GM18502 (cell line): ENCODE results near the gene JTB.

ENCODE experiments used
- ATAC-seq: cut with Tn5 transposase; IDR thresholded peaks from one replicate; pipeline ENCODE4 v1.9.1; 2021; ENCODE audit warnings: mild to moderate bottlenecking; ENCODE audit not compliant: unreplicated experiment, poor library complexity

JTB gene

GRCh38 chr1:153936011-153936802 is 41.3 kb downstream of the JTB start:
- ATAC-seq: no peak

DNA sequence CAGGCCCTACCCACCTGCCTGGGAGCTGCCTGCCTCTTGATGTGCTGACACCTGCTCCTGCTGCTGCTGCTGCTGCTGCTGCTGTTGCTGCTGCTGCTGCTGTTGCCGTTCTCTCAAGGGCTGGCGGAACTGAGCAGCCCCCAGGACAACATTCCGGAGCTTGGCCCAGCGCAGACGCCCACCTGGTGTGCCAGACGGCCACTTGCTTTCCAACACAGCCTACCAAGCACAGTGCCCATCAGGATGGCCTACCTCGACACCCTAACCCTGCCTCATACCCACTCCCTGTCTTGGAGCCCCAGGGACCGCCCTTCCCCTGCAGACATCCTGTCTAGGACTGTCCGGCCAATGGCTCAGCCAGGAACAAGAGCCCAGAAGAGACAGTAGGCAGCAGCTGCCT is 42.7 kb downstream of the JTB start:
- ATAC-seq: no peak

DNA sequence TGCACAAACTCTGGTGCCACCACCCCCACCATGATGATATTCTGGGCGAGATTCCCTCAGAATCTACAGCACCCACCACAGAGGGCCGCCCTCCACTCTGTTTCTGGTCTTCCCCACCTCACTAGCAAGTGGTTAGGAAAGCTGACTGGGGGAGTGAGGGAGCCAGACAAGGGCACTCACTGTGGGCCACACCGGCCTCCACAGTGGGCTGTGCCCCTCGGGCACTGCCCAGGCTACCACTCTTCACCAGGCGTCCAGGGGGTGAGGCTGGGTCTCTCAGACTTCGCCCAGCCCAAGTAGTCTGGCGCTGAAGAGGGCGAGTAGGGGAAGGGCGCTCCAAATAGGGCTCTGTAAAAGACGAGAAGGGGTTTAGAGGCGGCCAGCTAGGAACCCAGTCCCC is 43.5 kb downstream of the JTB start:
- no peak for ATAC-seq

GRCh38 chr1:153933430-153933829 is 44.0 kb downstream of the JTB start:
- no peak for ATAC-seq

DNA sequence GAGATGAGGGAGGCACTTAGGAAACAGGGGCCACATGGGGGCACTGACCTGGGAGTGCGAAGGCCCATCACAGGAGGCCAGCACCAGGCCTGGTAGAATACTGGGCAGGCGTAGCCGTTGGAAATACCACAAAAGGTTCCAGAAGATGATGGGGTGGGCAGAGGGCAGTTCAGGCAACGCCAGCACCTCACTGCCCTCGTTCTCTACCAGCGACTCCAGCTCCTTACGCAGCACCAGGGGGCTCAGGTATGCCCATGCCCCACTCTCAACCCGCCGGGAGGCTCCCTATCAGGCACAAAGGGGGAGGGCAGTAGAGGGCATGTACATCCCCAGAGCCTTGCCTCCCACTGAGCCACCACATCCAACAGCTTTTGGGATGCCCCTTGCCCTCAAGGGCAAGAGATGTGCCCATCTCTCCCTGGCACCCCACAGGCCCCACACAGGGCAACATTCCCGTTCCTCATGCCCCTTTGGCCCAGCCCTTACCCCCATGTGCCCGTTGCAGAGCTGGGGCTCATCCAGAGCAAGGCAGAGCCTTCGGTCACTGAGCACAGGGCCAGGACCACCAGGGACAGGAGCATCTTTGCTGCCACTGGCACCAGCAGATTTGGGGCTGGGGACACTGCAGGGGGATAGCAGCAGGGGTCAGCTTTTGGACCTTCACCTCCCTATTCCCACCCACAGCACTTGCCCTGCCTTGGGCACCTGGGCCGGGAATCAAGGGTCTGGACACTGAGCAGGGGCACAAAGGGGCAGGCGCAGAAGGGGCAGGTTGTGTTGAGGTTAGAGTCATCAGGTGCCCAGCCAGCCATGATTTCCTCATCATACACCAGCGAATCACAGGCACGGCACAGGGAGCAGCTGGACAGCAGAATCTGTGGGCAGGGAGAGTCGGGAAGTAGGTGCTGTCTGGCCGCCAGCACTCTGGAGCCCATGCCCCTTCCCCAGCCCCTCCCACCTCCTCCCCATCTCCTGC is 45.0 kb downstream of the JTB start:
- ATAC-seq: no peak

GRCh38 chr1:153929981-153930948 is 47.2 kb downstream of the JTB start:
- no peak for ATAC-seq

DNA sequence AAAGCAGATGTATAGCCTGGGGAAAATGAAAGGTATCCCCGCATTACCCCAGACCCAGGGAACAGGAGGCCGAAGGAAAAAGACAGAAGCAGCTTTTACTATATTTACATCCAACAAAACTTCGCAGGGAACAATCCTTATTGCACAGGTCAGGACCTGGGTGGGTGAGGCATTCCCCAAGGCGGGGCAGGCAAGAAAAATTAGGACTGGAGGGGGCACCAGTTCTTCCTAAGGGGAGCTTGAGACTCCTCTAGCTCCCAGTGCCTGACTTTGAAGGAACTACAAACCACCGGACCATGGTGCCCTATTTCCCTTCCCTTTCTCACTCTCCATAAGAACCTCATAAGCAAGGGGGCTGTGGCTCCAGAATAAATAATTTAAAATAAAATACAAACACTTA is 48.0 kb downstream of the JTB start:
- no peak for ATAC-seq

DNA sequence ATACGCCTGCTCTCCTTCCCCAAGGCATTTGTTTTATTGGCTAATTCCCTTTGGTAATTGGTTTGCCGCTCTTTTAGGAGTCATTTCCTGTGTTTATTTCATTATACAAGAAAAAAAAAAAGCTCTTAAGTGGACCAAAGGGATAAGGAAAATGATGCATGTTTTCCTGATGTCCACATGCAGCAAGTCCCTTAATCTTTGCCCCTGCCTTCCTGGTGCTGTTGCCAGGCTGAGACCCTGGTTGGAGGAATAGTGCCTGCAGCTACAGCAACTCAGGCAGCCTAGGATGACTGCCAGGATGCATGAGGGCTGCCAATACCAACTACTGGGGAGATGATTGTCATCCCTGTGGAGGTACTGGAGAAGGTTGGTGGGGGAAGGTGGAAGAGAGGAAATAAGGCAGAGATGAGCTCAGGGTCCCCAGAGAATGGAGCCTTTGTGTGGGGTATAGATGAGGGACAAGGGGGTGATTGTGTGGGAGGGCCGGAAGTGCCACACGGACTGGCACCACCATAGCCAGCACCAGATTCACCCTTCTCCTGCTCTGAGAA is 48.6 kb downstream of the JTB start:
- no peak for ATAC-seq

DNA sequence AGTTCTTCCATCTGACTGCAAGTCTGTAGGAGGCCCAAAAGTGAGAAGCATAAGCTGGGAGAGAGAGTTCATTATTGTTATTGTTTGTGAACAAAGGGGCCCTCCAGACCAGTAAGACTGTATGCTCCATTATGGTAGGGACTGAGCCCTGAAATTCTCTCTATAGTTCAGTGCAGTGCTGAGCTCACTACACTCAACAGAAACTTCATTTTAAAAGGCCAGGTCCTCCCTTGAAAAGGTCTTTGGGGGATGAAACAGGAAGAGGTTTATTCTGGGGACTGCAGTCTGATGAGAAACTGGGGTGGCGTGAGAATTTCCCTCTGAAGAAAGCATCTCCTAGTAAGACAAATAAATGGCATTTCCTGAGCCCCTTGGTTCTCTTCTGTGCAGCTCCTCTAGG is 49.2 kb downstream of the JTB start:
- ATAC-seq: no peak

DNA sequence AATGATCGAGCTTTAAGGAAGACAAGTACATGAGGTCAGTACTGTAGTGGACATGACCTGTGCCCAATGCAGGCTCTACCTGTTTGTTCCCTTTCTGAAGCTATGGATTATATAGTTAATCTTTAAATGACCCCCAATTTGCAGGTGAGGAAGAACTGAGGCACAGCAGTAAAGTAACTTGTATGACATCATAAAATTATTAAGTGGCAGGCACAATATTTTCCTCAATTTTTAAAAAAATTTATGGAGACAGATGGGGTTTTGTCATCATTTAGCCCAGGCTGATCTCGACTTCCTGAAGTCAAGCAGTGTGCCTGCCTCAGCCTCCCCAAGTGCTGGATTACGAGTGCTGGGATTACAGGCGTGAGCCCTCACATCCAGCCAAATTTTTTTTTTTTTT is 51.1 kb downstream of the JTB start:
- ATAC-seq: no peak
